Loucy (cell line): ENCODE measurements around the gene OXA1L.
"Not testable (repeated sequence)": the region's sequence is repeated elsewhere in the genome, so short reads cannot be mapped to it uniquely, and the experiment has no call there.

Source experiments
- H2AFZ ChIP-seq: fragments of 200-600 bp; sonication (generic); 2 replicates; pipeline ENCODE4 v1.6.0; 2016; ENCODE audit warnings: antibody characterized with exemption, mild to moderate bottlenecking, low read length, moderate library complexity
- H3F3A ChIP-seq: fragments of 200-600 bp; 2 replicates; pipeline ENCODE4 v1.6.0; 2016; ENCODE audit warnings: antibody characterized with exemption, low read depth, mild to moderate bottlenecking
- H3K27me3 ChIP-seq: fragments of 200-600 bp; sonication (generic); 2 replicates; pipeline ENCODE4 v1.6.1; 2014; ENCODE audit warnings: low read length, mild to moderate bottlenecking; ENCODE audit not compliant: insufficient read depth, poor library complexity, severe bottlenecking
- H3K36me3 ChIP-seq: fragments of 200-600 bp; sonication (generic); 2 replicates; pipeline ENCODE4 v1.6.1; 2016; ENCODE audit warnings: low read length; ENCODE audit not compliant: insufficient read depth
- H3K4me1 ChIP-seq: fragments of 200-600 bp; sonication (generic); 2 replicates; pipeline ENCODE4 v1.5.1; 2014; ENCODE audit warnings: low read length, mild to moderate bottlenecking; ENCODE audit not compliant: insufficient read depth, poor library complexity, severe bottlenecking
- H3K4me2 ChIP-seq: fragments of 200-600 bp; sonication (generic); 2 replicates; pipeline ENCODE4 v1.6.0; 2014; ENCODE audit warnings: antibody characterized with exemption, low read length, low read depth, mild to moderate bottlenecking; ENCODE audit not compliant: poor library complexity, severe bottlenecking
- H3K4me3 ChIP-seq: fragments of 200-600 bp; sonication (generic); 2 replicates; pipeline ENCODE4 v1.5.1; 2014; ENCODE audit warnings: low read length, mild to moderate bottlenecking, mixed read lengths; ENCODE audit not compliant: poor library complexity, severe bottlenecking
- H3K79me2 ChIP-seq: fragments of 200-600 bp; sonication (generic); 2 replicates; pipeline ENCODE4 v1.6.1; 2014; ENCODE audit warnings: low read length; ENCODE audit not compliant: insufficient read depth
- H3K9ac ChIP-seq: fragments of 200-600 bp; sonication (generic); 2 replicates; pipeline ENCODE4 v1.6.0; 2014; ENCODE audit warnings: mild to moderate bottlenecking, low read depth, low read length, moderate library complexity; ENCODE audit not compliant: poor library complexity, severe bottlenecking
- H3K9me2 ChIP-seq: fragments of 200-600 bp; sonication (generic); replicated peaks from 2 replicates; pipeline ENCODE4 v1.6.1; 2016; ENCODE audit warnings: low read depth, low read length, mixed read lengths
- H3K9me3 ChIP-seq: fragments of 200-600 bp; sonication (generic); 2 replicates; pipeline ENCODE4 v1.6.1; 2014; ENCODE audit warnings: mild to moderate bottlenecking, antibody characterized with exemption, low read length, low read depth; ENCODE audit not compliant: insufficient read depth
- H4K20me1 ChIP-seq: fragments of 200-600 bp; sonication (generic); 2 replicates; pipeline ENCODE4 v1.6.0; 2014; ENCODE audit warnings: antibody characterized with exemption, low read length, mild to moderate bottlenecking; ENCODE audit not compliant: insufficient read depth, poor library complexity, severe bottlenecking
- EZH2phosphoT487 ChIP-seq: fragments of 200-600 bp; IDR thresholded peaks from 2 replicates; pipeline ENCODE4 v1.6.1; 2018; ENCODE audit warnings: antibody characterized with exemption, mild to moderate bottlenecking, moderate library complexity, borderline replicate concordance
- TF ChIP-seq, protein P1 (sequence below): fragments of 200-600 bp; sonication (generic); conservative IDR thresholded peaks from 2 replicates; pipeline ENCODE4 v1.5.1; 2014; ENCODE audit warnings: mild to moderate bottlenecking, antibody characterized with exemption, low read length

Gene OXA1L

DNA sequence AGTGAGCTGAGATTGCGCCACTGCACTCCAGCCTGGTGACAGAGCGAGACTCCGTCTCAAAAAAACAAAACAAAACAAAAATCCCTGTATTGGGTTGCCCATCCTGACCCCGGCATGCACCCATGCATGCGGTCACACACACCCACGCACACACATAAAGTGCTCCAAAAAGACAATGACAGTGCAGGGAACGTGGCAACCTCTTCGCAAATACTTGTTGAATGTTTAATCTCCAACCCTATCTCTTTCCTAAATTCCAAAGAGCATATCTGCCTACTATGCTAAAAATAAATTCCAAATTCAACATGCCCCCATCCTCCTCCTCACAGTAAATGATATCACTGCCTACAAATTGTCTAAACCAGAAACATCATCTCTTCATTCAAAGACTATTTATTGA lies 35.2 kb downstream of the OXA1L start:
- H3K4me2 ChIP-seq, result no peak overlapping the region
- H3K4me3 ChIP-seq, result no peak overlapping the region
- H3K9me2 ChIP-seq, result no peaks in the 10 kb centered on the region
- no peaks in the 10 kb centered on the region for H3K36me3 ChIP-seq
- H4K20me1 ChIP-seq, result no peaks in the 10 kb centered on the region
- no peaks in the 10 kb centered on the region for H3F3A ChIP-seq
- no peak overlapping the region for H2AFZ ChIP-seq
- no peaks in the 10 kb centered on the region for H3K4me1 ChIP-seq
- no peak overlapping the region for H3K9ac ChIP-seq
- H3K79me2 ChIP-seq, result no peaks in the 10 kb centered on the region
- H3K9me3 ChIP-seq, result no peaks in the 10 kb centered on the region
- H3K27me3 ChIP-seq, result peaks cover 6% of the 10 kb centered on the region
- TF ChIP-seq EZH2phosphoT487, result no peak
- TF ChIP-seq, protein P1, sequence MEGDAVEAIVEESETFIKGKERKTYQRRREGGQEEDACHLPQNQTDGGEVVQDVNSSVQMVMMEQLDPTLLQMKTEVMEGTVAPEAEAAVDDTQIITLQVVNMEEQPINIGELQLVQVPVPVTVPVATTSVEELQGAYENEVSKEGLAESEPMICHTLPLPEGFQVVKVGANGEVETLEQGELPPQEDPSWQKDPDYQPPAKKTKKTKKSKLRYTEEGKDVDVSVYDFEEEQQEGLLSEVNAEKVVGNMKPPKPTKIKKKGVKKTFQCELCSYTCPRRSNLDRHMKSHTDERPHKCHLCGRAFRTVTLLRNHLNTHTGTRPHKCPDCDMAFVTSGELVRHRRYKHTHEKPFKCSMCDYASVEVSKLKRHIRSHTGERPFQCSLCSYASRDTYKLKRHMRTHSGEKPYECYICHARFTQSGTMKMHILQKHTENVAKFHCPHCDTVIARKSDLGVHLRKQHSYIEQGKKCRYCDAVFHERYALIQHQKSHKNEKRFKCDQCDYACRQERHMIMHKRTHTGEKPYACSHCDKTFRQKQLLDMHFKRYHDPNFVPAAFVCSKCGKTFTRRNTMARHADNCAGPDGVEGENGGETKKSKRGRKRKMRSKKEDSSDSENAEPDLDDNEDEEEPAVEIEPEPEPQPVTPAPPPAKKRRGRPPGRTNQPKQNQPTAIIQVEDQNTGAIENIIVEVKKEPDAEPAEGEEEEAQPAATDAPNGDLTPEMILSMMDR, result no peak

DNA sequence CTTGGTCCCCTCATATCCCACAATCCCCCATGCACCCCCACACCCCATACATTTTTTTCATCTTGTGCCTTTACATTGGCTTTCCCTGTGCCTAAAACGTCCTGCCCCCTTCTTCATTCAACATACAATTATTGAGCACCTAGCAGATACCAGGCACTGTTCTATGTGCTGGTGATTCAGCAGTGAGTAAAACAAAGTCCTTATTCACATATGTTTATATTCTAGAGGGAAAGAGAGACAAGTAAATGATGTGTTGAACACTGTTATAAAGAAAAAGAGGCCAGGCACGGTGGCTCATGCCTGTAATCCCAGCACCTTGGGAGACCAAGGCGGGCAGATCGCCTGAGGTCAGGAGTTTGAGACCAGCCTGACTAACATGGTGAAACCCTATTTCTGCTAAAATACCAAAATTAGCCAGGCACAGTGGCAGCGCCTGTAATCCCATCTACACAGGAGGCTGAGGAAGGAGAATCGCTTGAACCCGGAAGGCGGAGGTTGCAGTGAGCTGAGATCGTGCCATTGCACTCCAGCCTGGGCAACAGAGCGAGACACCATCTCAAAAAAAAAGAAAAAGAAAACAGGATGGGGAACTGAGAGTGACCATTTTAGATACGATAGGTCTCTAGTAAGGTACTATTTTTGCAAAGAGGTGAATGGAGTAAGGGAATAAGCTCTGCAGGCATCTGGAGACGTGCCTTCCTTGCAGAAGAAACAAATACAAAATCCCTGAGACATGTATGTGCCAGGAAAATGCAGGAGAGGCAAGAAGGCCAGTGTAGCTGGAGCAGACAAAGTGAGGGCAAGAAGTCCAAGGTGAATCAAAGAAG lies 36.6 kb downstream of the OXA1L start:
- no peaks in the 10 kb centered on the region for H3F3A ChIP-seq

DNA sequence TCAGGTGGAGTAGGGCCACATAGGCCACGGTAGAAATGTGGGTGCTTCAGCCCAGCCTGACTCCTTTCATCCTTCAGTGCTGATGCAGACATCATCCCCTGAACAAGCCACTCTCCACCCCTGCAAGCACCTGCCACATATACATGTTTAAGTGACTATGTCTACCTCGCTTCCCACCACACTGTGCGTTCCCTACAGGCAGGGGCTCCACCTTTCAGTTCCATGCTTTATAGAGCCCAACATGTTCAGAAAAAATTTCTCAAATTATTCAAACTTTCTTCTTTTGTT lies 37.1 kb downstream of the OXA1L start:
- Histone ChIP-seq H4K20me1 (no peaks in the 10 kb centered on the region), H3F3A (no peaks in the 10 kb centered on the region), H3K4me1 (no peaks in the 10 kb centered on the region), H3K4me2 (no peak overlapping the region), H3K9me2 (no peaks in the 10 kb centered on the region), H2AFZ (no peak overlapping the region), H3K27me3 (peaks cover 1% of the 10 kb centered on the region), H3K9me3 (no peaks in the 10 kb centered on the region), H3K36me3 (no peaks in the 10 kb centered on the region), H3K9ac (no peak overlapping the region), H3K4me3 (no peak overlapping the region), H3K79me2 (no peaks in the 10 kb centered on the region)
- TF ChIP-seq, protein P1, result no peak
- TF ChIP-seq EZH2phosphoT487, result no peak

More for the DNA sequence above, 36.6 kb downstream of the OXA1L start:
- Histone ChIP-seq H2AFZ (no peak overlapping the region), H3K9me3 (no peaks in the 10 kb centered on the region), H3K9ac (no peak overlapping the region), H3K4me1 (no peaks in the 10 kb centered on the region), H4K20me1 (no peaks in the 10 kb centered on the region), H3K27me3 (peaks cover 6% of the 10 kb centered on the region), H3K9me2 (no peaks in the 10 kb centered on the region), H3K4me3 (no peak overlapping the region), H3K4me2 (no peak overlapping the region), H3K36me3 (no peaks in the 10 kb centered on the region), H3K79me2 (no peaks in the 10 kb centered on the region)
- no peak for TF ChIP-seq EZH2phosphoT487
- TF ChIP-seq, protein P1, result no peak

DNA sequence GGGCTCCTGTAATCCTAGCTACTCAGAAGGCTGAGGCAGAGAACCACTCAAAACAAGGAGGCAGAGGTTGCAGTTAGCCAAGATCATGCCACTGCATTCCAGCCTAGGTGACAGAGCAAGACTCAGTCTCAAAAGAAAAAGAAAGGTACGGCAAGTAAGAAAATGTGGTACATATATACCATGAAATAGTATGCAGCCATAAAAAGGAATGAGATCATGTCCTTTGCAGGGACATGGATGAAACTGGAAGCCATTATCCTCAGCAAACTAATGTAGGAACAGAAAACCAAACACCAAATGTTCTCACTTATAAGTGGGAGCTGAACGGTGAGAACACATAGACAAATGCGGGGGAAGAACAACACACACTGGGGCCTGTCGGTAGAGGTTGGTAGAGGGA lies 38.7 kb downstream of the OXA1L start:
- H3K9me3 ChIP-seq, H3K4me1 ChIP-seq, H3K9ac ChIP-seq, H3K79me2 ChIP-seq, H3K9me2 ChIP-seq, H3K27me3 ChIP-seq, H3K36me3 ChIP-seq, H3F3A ChIP-seq, H3K4me3 ChIP-seq, H2AFZ ChIP-seq, H3K4me2 ChIP-seq, H4K20me1 ChIP-seq: not testable (repeated sequence)
